ENCODE data around the gene ACP6. TPM values are rescaled to one million over a fixed set of nuclear protein-coding genes. Genes with fewer than 3 reads are reported as not detected.

The ACP6 gene
- total and polyA plus RNA-seq, 2 of the 13 experiments (the other 11 are each of a cell fraction or from before 2014, with no cell fraction given) = 18.1 to 33.7 TPM

DNA sequence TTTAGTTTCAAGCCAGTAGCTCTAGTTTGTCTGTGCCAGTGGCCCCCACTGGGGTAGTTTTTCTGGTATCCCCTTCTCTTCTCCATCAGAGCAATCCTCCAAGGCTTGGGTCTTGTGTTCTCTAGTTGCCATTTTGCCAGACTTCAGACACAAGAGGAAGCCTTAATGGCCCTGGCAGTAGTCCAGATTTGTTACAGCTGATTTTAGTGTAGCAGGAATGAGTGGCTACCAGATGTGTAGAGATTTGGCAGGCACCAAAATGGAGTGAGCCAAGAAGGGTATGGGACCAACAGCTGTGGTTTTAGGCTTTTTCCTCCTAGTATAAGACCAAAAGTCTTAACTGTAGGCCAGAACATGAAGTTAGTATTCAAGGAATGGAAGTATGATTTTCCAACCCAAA is 56.8 kb downstream of the ACP6 start (continued):
- TF ChIP-seq, protein P1, sequence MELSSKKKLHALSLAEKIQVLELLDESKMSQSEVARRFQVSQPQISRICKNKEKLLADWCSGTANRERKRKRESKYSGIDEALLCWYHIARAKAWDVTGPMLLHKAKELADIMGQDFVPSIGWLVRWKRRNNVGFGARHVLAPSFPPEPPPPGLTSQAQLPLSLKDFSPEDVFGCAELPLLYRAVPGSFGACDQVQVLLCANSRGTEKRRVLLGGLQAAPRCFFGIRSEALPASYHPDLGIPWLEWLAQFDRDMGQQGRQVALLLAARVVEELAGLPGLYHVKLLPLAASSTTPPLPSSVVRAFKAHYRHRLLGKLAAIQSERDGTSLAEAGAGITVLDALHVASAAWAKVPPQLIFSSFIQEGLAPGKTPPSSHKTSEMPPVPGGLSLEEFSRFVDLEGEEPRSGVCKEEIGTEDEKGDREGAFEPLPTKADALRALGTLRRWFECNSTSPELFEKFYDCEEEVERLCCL (CRISPR knock-in tag; IDR thresholded peaks at IDR 0.05; ENCODE audit: borderline replicate concordance) = no peak
- TF ChIP-seq ZBTB42 (CRISPR knock-in tag; IDR thresholded peaks at IDR 0.05) = no peak
- TF ChIP-seq ZNF20 (CRISPR knock-in tag; IDR thresholded peaks at IDR 0.05) = no peak
- no peak for TF ChIP-seq ZSCAN29 (CRISPR knock-in tag; conservative IDR thresholded peaks at IDR 0.05)

DNA sequence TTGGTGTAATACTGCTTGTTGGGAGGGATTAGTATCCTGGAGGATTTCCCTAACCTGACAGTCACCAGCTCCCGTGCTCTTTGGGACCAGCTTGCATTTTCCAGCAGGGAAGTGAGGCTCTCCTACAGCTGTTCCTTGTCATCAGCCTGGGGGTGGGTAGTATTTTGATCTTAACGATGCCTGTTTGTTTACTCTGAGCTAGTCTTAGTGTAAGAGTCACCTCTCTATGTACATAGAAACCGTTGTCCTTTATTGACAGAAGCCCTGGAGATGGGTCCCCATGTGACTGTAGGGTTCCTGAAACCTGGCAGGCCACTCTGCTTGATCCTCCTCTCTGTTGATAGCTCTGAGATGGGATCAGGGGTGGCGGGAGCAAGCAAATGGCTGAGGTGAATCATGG is 58.0 kb downstream of the ACP6 start:
- DNase-seq (ENCODE audit: low spot score) (peak; percentile 88), ATAC-seq (peak; percentile 98), FAIRE-seq (peak; percentile 52)
- H3K4me1 ChIP-seq (ENCODE audit: insufficient read depth, low read length) = peaks cover 33% of the 10 kb centered on the region
- peaks cover 1 to 46% of the 10 kb centered on the region in 2 experiments; a peak in 4 of 5 replicates for H3K36me3 ChIP-seq (replicated peaks in 1 of 2; ENCODE audit: control insufficient read depth in 1 of 2, insufficient read depth in 2 of 2, low read length in 2 of 2)
- in situ Hi-C loops (cut with HindIII; ENCODE audit: extremely low pct_ligation_motif_present, low pct_unique_long_range_greater_than_20kb) = no loop called here
- H2AFZ ChIP-seq (ENCODE audit: low read length) = no peak overlapping the region
- WGBS (ENCODE audit: low lambda C conversion rate) = 20% methylated on average over 4 of the region's 4 CpGs
- H3K9me3 ChIP-seq (ENCODE audit: low read length) = no peaks in the 10 kb centered on the region
- ChIA-PET POLR2A (interaction anchor here (1.1 to 2.0 kb wide), 3 partner anchors 12 to 58 kb away, joined by 3 to 27 read pairs (median 5); partner anchors contain the start of gene ACP6), CTCF (ENCODE audit: low intra/inter-chr PET ratio, low total read pairs) (no interaction called here)
- peak overlapping the region; percentile 71 for H3K27ac ChIP-seq (ENCODE audit: extremely low read length, insufficient read depth, low read length)
- H4K20me1 ChIP-seq (ENCODE audit: insufficient read depth, low read length) = no peaks in the 10 kb centered on the region
- H3K79me2 ChIP-seq (ENCODE audit: insufficient read depth, low read length) = no peaks in the 10 kb centered on the region
- H3K4me2 ChIP-seq (ENCODE audit: low read depth, low read length) = peak overlapping the region; percentile 58
- H3K9ac ChIP-seq (ENCODE audit: insufficient read depth, low read depth, low read length) = peak overlapping the region; percentile 43; the same call in 1 of the 2 replicates
- intact Hi-C loops (cut with micrococcal nuclease; ENCODE audit: unreplicated experiment) = no loop called here
- peak overlapping the region in 1 of 3 experiments; percentile 3; a peak in 1 of 6 replicates for H3K4me3 ChIP-seq (replicated peaks in 1 of 3; ENCODE audit: insufficient read depth in 1 of 3, low read depth in 2 of 3, low read length in 3 of 3)
- no TSS peak for BruUV-seq (replicated peaks)
- H3K27me3 ChIP-seq (ENCODE audit: control insufficient read depth in 1 of 2, insufficient read depth in 2 of 2, low read length in 2 of 2) = no peaks in the 10 kb centered on the region
- peak; percentile 36; the same call in 1 of the 2 replicates for TF ChIP-seq KDM6A (CRISPR knock-in tag; IDR thresholded peaks at IDR 0.05; ENCODE audit: low read depth)
- TF ChIP-seq FOXK2 (IDR thresholded peaks at IDR 0.05) = peak; percentile 41; the same call in 1 of the 2 replicates
- TF ChIP-seq FOXA3 (CRISPR knock-in tag; IDR thresholded peaks at IDR 0.05) = peak; percentile 98
- TF ChIP-seq GATAD1 (CRISPR knock-in tag; IDR thresholded peaks at IDR 0.05) = peak; percentile 39; the same call in 1 of the 2 replicates
- 0 out of 2 replicates have a peak, but pooled peaks have one; percentile 30 for TF ChIP-seq DPF2 (CRISPR knock-in tag; IDR thresholded peaks at IDR 0.05; ENCODE audit: borderline replicate concordance, low read depth)
- peak; percentile 47; the same call in 1 of the 2 replicates for TF ChIP-seq NFIC (IDR thresholded peaks at IDR 0.05; ENCODE audit: low read length)
- TF ChIP-seq, protein P2, sequence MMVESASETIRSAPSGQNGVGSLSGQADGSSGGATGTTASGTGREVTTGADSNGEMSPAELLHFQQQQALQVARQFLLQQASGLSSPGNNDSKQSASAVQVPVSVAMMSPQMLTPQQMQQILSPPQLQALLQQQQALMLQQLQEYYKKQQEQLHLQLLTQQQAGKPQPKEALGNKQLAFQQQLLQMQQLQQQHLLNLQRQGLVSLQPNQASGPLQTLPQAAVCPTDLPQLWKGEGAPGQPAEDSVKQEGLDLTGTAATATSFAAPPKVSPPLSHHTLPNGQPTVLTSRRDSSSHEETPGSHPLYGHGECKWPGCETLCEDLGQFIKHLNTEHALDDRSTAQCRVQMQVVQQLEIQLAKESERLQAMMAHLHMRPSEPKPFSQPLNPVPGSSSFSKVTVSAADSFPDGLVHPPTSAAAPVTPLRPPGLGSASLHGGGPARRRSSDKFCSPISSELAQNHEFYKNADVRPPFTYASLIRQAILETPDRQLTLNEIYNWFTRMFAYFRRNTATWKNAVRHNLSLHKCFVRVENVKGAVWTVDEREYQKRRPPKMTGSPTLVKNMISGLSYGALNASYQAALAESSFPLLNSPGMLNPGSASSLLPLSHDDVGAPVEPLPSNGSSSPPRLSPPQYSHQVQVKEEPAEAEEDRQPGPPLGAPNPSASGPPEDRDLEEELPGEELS (CRISPR knock-in tag; IDR thresholded peaks at IDR 0.05) = peak; percentile 86
- TF ChIP-seq SUZ12 (IDR thresholded peaks at IDR 0.05; ENCODE audit: low read depth, low read length) = no peak
- TF ChIP-seq ZNF343 (CRISPR knock-in tag; IDR thresholded peaks at IDR 0.05) = no peak
- TF ChIP-seq, protein P3, sequence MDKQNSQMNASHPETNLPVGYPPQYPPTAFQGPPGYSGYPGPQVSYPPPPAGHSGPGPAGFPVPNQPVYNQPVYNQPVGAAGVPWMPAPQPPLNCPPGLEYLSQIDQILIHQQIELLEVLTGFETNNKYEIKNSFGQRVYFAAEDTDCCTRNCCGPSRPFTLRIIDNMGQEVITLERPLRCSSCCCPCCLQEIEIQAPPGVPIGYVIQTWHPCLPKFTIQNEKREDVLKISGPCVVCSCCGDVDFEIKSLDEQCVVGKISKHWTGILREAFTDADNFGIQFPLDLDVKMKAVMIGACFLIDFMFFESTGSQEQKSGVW (CRISPR knock-in tag; IDR thresholded peaks at IDR 0.05; ENCODE audit: borderline replicate concordance) = no peak
- no peak for TF ChIP-seq SRSF4 (IDR thresholded peaks at IDR 0.05; ENCODE audit: low read depth, low read length, poor library complexity, severe bottlenecking)
- TF ChIP-seq XRCC5 (optimal IDR thresholded peaks at IDR 0.05; ENCODE audit: low read length) = peak; percentile 62
- TF ChIP-seq, protein P4, sequence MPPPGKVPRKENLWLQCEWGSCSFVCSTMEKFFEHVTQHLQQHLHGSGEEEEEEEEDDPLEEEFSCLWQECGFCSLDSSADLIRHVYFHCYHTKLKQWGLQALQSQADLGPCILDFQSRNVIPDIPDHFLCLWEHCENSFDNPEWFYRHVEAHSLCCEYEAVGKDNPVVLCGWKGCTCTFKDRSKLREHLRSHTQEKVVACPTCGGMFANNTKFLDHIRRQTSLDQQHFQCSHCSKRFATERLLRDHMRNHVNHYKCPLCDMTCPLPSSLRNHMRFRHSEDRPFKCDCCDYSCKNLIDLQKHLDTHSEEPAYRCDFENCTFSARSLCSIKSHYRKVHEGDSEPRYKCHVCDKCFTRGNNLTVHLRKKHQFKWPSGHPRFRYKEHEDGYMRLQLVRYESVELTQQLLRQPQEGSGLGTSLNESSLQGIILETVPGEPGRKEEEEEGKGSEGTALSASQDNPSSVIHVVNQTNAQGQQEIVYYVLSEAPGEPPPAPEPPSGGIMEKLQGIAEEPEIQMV (CRISPR knock-in tag; IDR thresholded peaks at IDR 0.05; ENCODE audit: low read depth) = no peak
- TF ChIP-seq MTA1 (CRISPR knock-in tag; IDR thresholded peaks at IDR 0.05; ENCODE audit: borderline replicate concordance) = no peak
- peak; percentile 62 for TF ChIP-seq HDAC2 (CRISPR knock-in tag; IDR thresholded peaks at IDR 0.05)
